ENCODE results near the gene CHRNB4.

Gene CHRNB4

GRCh38 chr15:78633348-78633747 is 7.7 kb downstream of the CHRNB4 start:
- Histone ChIP-seq H2AK5ac (ENCODE audit: low read length, severe bottlenecking) (no peak overlapping the region), H3K36me3 (ENCODE audit: control insufficient read depth in 1 of 2, insufficient read depth in 2 of 2, low read depth in 1 of 2, low read length in 2 of 2) (no peaks in the 10 kb centered on the region), H2AFZ (ENCODE audit: low read depth, low read length) (no peak overlapping the region), H3K27ac (ENCODE audit: low read length, poor library complexity, severe bottlenecking) (no peak overlapping the region), H2BK15ac (ENCODE audit: low read depth, poor library complexity, severe bottlenecking) (no peak overlapping the region), H4K8ac (ENCODE audit: low read length) (no peak overlapping the region), H3K14ac (ENCODE audit: low read length in 2 of 2) (no peak overlapping the region), H3K4me3 (ENCODE audit: insufficient read depth in 1 of 2, low read depth in 1 of 2, low read length in 2 of 2) (no peak overlapping the region), H3K79me1 (replicated peaks; ENCODE audit: low read length, poor library complexity, severe bottlenecking) (no peaks in the 10 kb centered on the region), H2BK120ac (ENCODE audit: low read depth, low read length) (no peak overlapping the region), H4K91ac (ENCODE audit: low read length) (no peak overlapping the region), H3K4ac (ENCODE audit: low read depth in 1 of 2, low read length in 2 of 2) (no peak overlapping the region), H3K18ac (ENCODE audit: low read depth in 1 of 2, low read length in 2 of 2) (no peak overlapping the region), H2BK12ac (ENCODE audit: low read length in 2 of 2) (no peak overlapping the region), H2BK5ac (ENCODE audit: low read depth, low read length, poor library complexity, severe bottlenecking) (no peak overlapping the region), H3K9ac (ENCODE audit: low read length) (no peak overlapping the region), H3K4me1 (ENCODE audit: control insufficient read depth, insufficient read depth, low read depth, low read length) (no peaks in the 10 kb centered on the region), H3K4me2 (ENCODE audit: low read length, poor library complexity, severe bottlenecking) (no peak overlapping the region), H3K27me3 (ENCODE audit: control insufficient read depth in 1 of 2, insufficient read depth in 1 of 2, low read length in 2 of 2) (peaks cover 30 to 74% of the 10 kb centered on the region in 2 experiments), H3K9me3 (ENCODE audit: control insufficient read depth, low read length) (peaks cover 15% of the 10 kb centered on the region), H3K23ac (ENCODE audit: low read length in 2 of 2) (no peak overlapping the region)
- no peak for DNase-seq
- 87% methylated on average over 2 of the region's 2 CpGs for WGBS

DNA sequence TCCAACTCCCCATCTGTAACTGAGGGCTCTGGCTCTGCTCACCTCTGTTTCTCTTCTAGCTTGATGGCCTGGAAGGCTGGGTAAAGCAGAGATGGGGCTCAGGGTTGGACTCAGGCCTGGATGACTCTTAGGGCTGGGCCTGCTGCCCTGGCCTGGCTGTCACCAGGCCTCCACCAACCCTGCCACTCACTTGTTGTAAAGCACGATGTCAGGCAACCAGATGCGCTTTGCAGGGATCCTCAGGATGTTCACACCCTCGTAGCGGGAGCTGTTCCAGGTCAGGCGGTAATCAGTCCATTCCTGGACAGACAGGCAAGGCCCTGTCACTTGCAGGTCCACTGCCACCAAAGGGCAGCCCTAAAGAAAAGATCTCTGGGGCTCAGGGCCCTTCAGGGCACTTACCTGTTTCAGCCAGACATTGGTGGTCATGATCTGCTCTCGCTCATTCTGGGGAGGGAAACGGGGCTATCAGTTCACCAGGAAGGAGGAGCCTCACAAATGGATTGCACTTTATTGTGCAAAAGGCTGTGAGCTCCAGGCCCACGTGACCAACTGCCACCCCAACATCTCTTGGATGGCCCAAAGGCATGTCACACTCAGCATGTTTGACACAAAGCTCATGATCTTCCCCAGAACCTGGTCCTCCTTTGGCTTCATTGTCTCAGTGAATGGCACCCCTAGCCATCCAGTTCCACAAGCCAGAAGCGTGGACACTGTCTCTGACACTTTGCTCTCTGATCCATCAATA is 9.9 kb downstream of the CHRNB4 start:
- Histone ChIP-seq H2BK120ac (ENCODE audit: low read depth, low read length) (no peak overlapping the region), H3K4me1 (ENCODE audit: control insufficient read depth, insufficient read depth, low read depth, low read length) (no peaks in the 10 kb centered on the region), H3K27ac (ENCODE audit: low read length, poor library complexity, severe bottlenecking) (no peak overlapping the region), H3K18ac (ENCODE audit: low read depth in 1 of 2, low read length in 2 of 2) (no peak overlapping the region), H3K36me3 (ENCODE audit: control insufficient read depth in 1 of 2, insufficient read depth in 2 of 2, low read depth in 1 of 2, low read length in 2 of 2) (no peaks in the 10 kb centered on the region), H3K4me2 (ENCODE audit: low read length, poor library complexity, severe bottlenecking) (no peak overlapping the region), H2BK5ac (ENCODE audit: low read depth, low read length, poor library complexity, severe bottlenecking) (no peak overlapping the region), H3K27me3 (ENCODE audit: control insufficient read depth in 1 of 2, insufficient read depth in 1 of 2, low read length in 2 of 2) (peaks cover 32 to 76% of the 10 kb centered on the region in 2 experiments), H3K9ac (ENCODE audit: low read length) (no peak overlapping the region), H4K91ac (ENCODE audit: low read length) (no peak overlapping the region), H3K4me3 (ENCODE audit: insufficient read depth in 1 of 2, low read depth in 1 of 2, low read length in 2 of 2) (no peak overlapping the region), H2BK15ac (ENCODE audit: low read depth, poor library complexity, severe bottlenecking) (no peak overlapping the region), H4K8ac (ENCODE audit: low read length) (no peak overlapping the region), H2AK5ac (ENCODE audit: low read length, severe bottlenecking) (no peak overlapping the region), H3K9me3 (ENCODE audit: control insufficient read depth, low read length) (peaks cover 15% of the 10 kb centered on the region), H2AFZ (ENCODE audit: low read depth, low read length) (no peak overlapping the region), H3K79me1 (replicated peaks; ENCODE audit: low read length, poor library complexity, severe bottlenecking) (no peaks in the 10 kb centered on the region), H3K23ac (ENCODE audit: low read length in 2 of 2) (no peak overlapping the region), H3K14ac (ENCODE audit: low read length in 2 of 2) (no peak overlapping the region), H2BK12ac (ENCODE audit: low read length in 2 of 2) (no peak overlapping the region), H3K4ac (ENCODE audit: low read depth in 1 of 2, low read length in 2 of 2) (no peak overlapping the region)
- no peak for DNase-seq
- WGBS: 75% methylated on average over 9 of the region's 9 CpGs

GRCh38 chr15:78629716-78630065 is 11.3 kb downstream of the CHRNB4 start:
- Histone ChIP-seq H3K14ac (ENCODE audit: low read length in 2 of 2) (no peak overlapping the region), H3K36me3 (ENCODE audit: control insufficient read depth in 1 of 2, insufficient read depth in 2 of 2, low read depth in 1 of 2, low read length in 2 of 2) (no peaks in the 10 kb centered on the region), H3K9me3 (ENCODE audit: control insufficient read depth, low read length) (peaks cover 15% of the 10 kb centered on the region), H2BK12ac (ENCODE audit: low read length in 2 of 2) (no peak overlapping the region), H3K79me1 (replicated peaks; ENCODE audit: low read length, poor library complexity, severe bottlenecking) (no peaks in the 10 kb centered on the region), H3K4me3 (ENCODE audit: insufficient read depth in 1 of 2, low read depth in 1 of 2, low read length in 2 of 2) (no peak overlapping the region), H3K27me3 (ENCODE audit: control insufficient read depth in 1 of 2, insufficient read depth in 1 of 2, low read length in 2 of 2) (peaks cover 43 to 82% of the 10 kb centered on the region in 2 experiments), H2BK5ac (ENCODE audit: low read depth, low read length, poor library complexity, severe bottlenecking) (no peak overlapping the region), H3K18ac (ENCODE audit: low read depth in 1 of 2, low read length in 2 of 2) (no peak overlapping the region), H3K4me2 (ENCODE audit: low read length, poor library complexity, severe bottlenecking) (no peak overlapping the region), H2BK120ac (ENCODE audit: low read depth, low read length) (no peak overlapping the region), H3K4ac (ENCODE audit: low read depth in 1 of 2, low read length in 2 of 2) (no peak overlapping the region), H2BK15ac (ENCODE audit: low read depth, poor library complexity, severe bottlenecking) (no peak overlapping the region), H4K8ac (ENCODE audit: low read length) (no peak overlapping the region), H3K23ac (ENCODE audit: low read length in 2 of 2) (no peak overlapping the region), H2AK5ac (ENCODE audit: low read length, severe bottlenecking) (no peak overlapping the region), H3K9ac (ENCODE audit: low read length) (no peak overlapping the region), H4K91ac (ENCODE audit: low read length) (no peak overlapping the region), H2AFZ (ENCODE audit: low read depth, low read length) (no peak overlapping the region), H3K4me1 (ENCODE audit: control insufficient read depth, insufficient read depth, low read depth, low read length) (no peaks in the 10 kb centered on the region), H3K27ac (ENCODE audit: low read length, poor library complexity, severe bottlenecking) (no peak overlapping the region)
- WGBS: 93% methylated on average over 12 of the region's 12 CpGs
- DNase-seq: no peak

DNA sequence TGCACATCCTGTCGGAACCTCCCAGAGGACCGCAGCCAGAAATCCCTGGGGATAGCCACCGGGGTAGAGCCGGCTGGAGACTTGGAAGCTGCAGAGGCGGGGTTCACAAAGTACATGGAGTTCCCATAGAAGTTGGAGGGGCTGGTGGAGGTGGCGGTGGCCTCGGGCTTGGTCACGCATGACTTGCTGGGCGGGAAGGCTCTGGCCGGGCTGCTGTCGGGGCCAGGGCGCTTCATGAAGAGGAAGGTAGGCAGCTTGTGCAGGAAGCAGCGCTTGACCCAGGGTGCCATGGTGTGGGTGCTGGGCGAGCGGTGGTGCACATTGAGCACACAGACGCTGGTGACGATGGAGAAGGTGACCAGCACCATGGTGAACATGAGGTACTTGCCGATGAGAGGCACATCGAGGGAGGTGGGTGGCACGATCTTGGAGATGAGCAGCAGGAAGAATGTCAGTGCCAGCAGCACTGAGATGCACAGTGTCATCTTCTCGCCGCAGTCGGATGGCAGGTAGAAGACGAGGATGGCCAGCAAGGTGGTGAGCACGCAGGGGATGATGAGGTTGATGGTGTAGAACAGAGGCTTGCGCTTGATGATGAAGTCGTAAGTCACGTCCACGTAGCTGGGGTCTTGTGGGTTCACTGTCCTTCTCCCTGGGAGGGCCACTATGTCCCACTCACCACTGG is 11.8 kb downstream of the CHRNB4 start:
- H3K14ac ChIP-seq (ENCODE audit: low read length in 2 of 2): no peak overlapping the region
- no peak overlapping the region for H3K4me3 ChIP-seq (ENCODE audit: insufficient read depth in 1 of 2, low read depth in 1 of 2, low read length in 2 of 2)
- no peak overlapping the region for H3K18ac ChIP-seq (ENCODE audit: low read depth in 1 of 2, low read length in 2 of 2)
- H3K79me1 ChIP-seq (replicated peaks; ENCODE audit: low read length, poor library complexity, severe bottlenecking): no peaks in the 10 kb centered on the region
- peaks cover 48 to 82% of the 10 kb centered on the region in 2 experiments for H3K27me3 ChIP-seq (ENCODE audit: control insufficient read depth in 1 of 2, insufficient read depth in 1 of 2, low read length in 2 of 2)
- H3K9me3 ChIP-seq (ENCODE audit: control insufficient read depth, low read length): peaks cover 13% of the 10 kb centered on the region
- H2AFZ ChIP-seq (ENCODE audit: low read depth, low read length): no peak overlapping the region
- no peak overlapping the region for H3K9ac ChIP-seq (ENCODE audit: low read length)
- H2BK5ac ChIP-seq (ENCODE audit: low read depth, low read length, poor library complexity, severe bottlenecking): no peak overlapping the region
- H3K36me3 ChIP-seq (ENCODE audit: control insufficient read depth in 1 of 2, insufficient read depth in 2 of 2, low read depth in 1 of 2, low read length in 2 of 2): no peaks in the 10 kb centered on the region
- no peaks in the 10 kb centered on the region for H3K4me1 ChIP-seq (ENCODE audit: control insufficient read depth, insufficient read depth, low read depth, low read length)
- 94% methylated on average over 29 of the region's 29 CpGs for WGBS
- H2BK12ac ChIP-seq (ENCODE audit: low read length in 2 of 2): no peak overlapping the region
- no peak overlapping the region for H2BK120ac ChIP-seq (ENCODE audit: low read depth, low read length)
- H3K23ac ChIP-seq (ENCODE audit: low read length in 2 of 2): no peak overlapping the region
- H2BK15ac ChIP-seq (ENCODE audit: low read depth, poor library complexity, severe bottlenecking): no peak overlapping the region
- peak overlapping the region; percentile 54 for H4K91ac ChIP-seq (ENCODE audit: low read length)
- no peak overlapping the region for H4K8ac ChIP-seq (ENCODE audit: low read length)
- H3K4me2 ChIP-seq (ENCODE audit: low read length, poor library complexity, severe bottlenecking): no peak overlapping the region
- H3K4ac ChIP-seq (ENCODE audit: low read depth in 1 of 2, low read length in 2 of 2): no peak overlapping the region
- H2AK5ac ChIP-seq (ENCODE audit: low read length, severe bottlenecking): no peak overlapping the region
- H3K27ac ChIP-seq (ENCODE audit: low read length, poor library complexity, severe bottlenecking): no peak overlapping the region
- DNase-seq: no peak

Data from mesenchymal stem cell (in vitro differentiated cells and primary cell).